HEK293 (cell line): ENCODE measurements around the gene HMX1.

ENCODE experiments used
- CTCF ChIA-PET: fragments of 350-600 bp; formaldehyde crosslinking; extraction: SDS; loops from one replicate; lab custom pipeline; 2021; ENCODE audit warnings: antibody characterized with exemption; lab: Yijun Ruan, JAX
- POLR2A ChIA-PET: fragments of 300-600 bp; formaldehyde crosslinking; extraction: SDS; loops from one replicate; lab custom pipeline; 2020; ENCODE audit warnings: antibody characterized with exemption, inconsistent platforms; lab: Yijun Ruan, JAX
- H3K27ac ChIP-seq: fragments of 200-500 bp; sonication (Bioruptor generic); 2 replicates; pipeline ENCODE4 v1.5.1; 2014; ENCODE audit warnings: low read depth, low read length, control low read depth, inconsistent platforms; ENCODE audit errors: extremely low read depth
- H3K36me3 ChIP-seq, 2 experiments: fragments of 200-500 bp in 1 of 2; sonication (Bioruptor generic) in 1 of 2; 1 replicate in 1 of 2; 2 replicates in 1 of 2; pipeline ENCODE4 v1.5.1; 2014 to 2017; ENCODE audit warnings: inconsistent platforms in 2 of 2, low read length in 2 of 2; ENCODE audit not compliant: control insufficient read depth in 2 of 2, insufficient read depth in 1 of 2
- H3K4me1 ChIP-seq: fragments of 200-500 bp; sonication (Bioruptor generic); 2 replicates; pipeline ENCODE4 v1.5.1; 2014; ENCODE audit warnings: mild to moderate bottlenecking, low read length, inconsistent platforms; ENCODE audit not compliant: control insufficient read depth, insufficient read depth
- H3K4me3 ChIP-seq: 2 replicates; pipeline ENCODE4 v1.5.1; 2011; ENCODE audit warnings: low read depth, mild to moderate bottlenecking, control low read depth, low read length, moderate library complexity
- H3K9me3 ChIP-seq: fragments of 200-500 bp; sonication (Bioruptor generic); 2 replicates; pipeline ENCODE4 v1.5.1; 2014; ENCODE audit warnings: low read depth, low read length, inconsistent platforms; ENCODE audit not compliant: control insufficient read depth, insufficient read depth
- GLI2 ChIP-seq: fragments of 450-650 bp; formaldehyde crosslinking; IDR thresholded peaks from 2 replicates; pipeline ENCODE4; 2017; ENCODE audit warnings: missing biosample characterization, missing genetic modification characterization, low read depth, borderline replicate concordance
- KLF1 ChIP-seq: fragments of 450-650 bp; formaldehyde crosslinking; IDR thresholded peaks from 2 replicates; pipeline ENCODE4 v1.5.1; 2016; ENCODE audit warnings: missing biosample characterization, missing genetic modification characterization
- KLF17 ChIP-seq: fragments of 450-650 bp; formaldehyde crosslinking; IDR thresholded peaks from 2 replicates; pipeline ENCODE4 v1.5.1; 2016; ENCODE audit warnings: missing biosample characterization, missing genetic modification characterization
- KLF7 ChIP-seq: fragments of 450-650 bp; formaldehyde crosslinking; IDR thresholded peaks from 2 replicates; pipeline ENCODE4 v1.5.1; 2016; ENCODE audit warnings: missing biosample characterization, missing genetic modification characterization, borderline replicate concordance
- ZEB2 ChIP-seq: fragments of 450-650 bp; formaldehyde crosslinking; IDR thresholded peaks from 2 replicates; pipeline ENCODE4 v1.5.1; 2016; ENCODE audit warnings: missing biosample characterization, missing genetic modification characterization
- ZFP3 ChIP-seq: fragments of 450-650 bp; formaldehyde crosslinking; IDR thresholded peaks from 2 replicates; pipeline ENCODE4 v1.5.1; 2016; ENCODE audit warnings: low read depth, missing biosample characterization, missing genetic modification characterization
- ZNF112 ChIP-seq: fragments of 450-650 bp; formaldehyde crosslinking; IDR thresholded peaks from 2 replicates; pipeline ENCODE4 v1.5.0; 2017; ENCODE audit warnings: missing biosample characterization, missing genetic modification characterization
- ZNF341 ChIP-seq: fragments of 450-650 bp; formaldehyde crosslinking; IDR thresholded peaks from 2 replicates; pipeline ENCODE4; 2016; ENCODE audit warnings: low read depth, missing biosample characterization, missing genetic modification characterization
- ZNF37A ChIP-seq: fragments of 450-650 bp; IDR thresholded peaks from 2 replicates; pipeline ENCODE4 v1.5.1; 2018; ENCODE audit warnings: missing biosample characterization, missing genetic modification characterization
- ZNF404 ChIP-seq: fragments of 450-650 bp; formaldehyde crosslinking; IDR thresholded peaks from 2 replicates; pipeline ENCODE4 v1.5.1; 2017; ENCODE audit warnings: missing biosample characterization, missing genetic modification characterization
- ZNF521 ChIP-seq: fragments of 450-650 bp; formaldehyde crosslinking; IDR thresholded peaks from 2 replicates; pipeline ENCODE4 v1.5.1; 2017; ENCODE audit warnings: missing biosample characterization, mild to moderate bottlenecking, missing genetic modification characterization
- ZNF560 ChIP-seq: fragments of 450-650 bp; formaldehyde crosslinking; IDR thresholded peaks from 2 replicates; pipeline ENCODE4 v1.5.1; 2017; ENCODE audit warnings: missing biosample characterization, missing genetic modification characterization, borderline replicate concordance
- ZNF660 ChIP-seq: fragments of 450-650 bp; IDR thresholded peaks from 2 replicates; pipeline ENCODE4 v1.5.1; 2018; ENCODE audit warnings: missing biosample characterization, mild to moderate bottlenecking, missing genetic modification characterization
- ZNF785 ChIP-seq: fragments of 450-650 bp; formaldehyde crosslinking; IDR thresholded peaks from 2 replicates; pipeline ENCODE4 v1.5.1; 2016; ENCODE audit warnings: missing biosample characterization, missing genetic modification characterization
- ZNF830 ChIP-seq: fragments of 450-650 bp; IDR thresholded peaks from 2 replicates; pipeline ENCODE4 v1.5.0; 2018; ENCODE audit warnings: missing biosample characterization, missing genetic modification characterization, low read depth, mild to moderate bottlenecking, moderate library complexity
- ZSCAN30 ChIP-seq: fragments of 450-650 bp; IDR thresholded peaks from 2 replicates; pipeline ENCODE4 v1.5.1; 2018; ENCODE audit warnings: missing biosample characterization, mild to moderate bottlenecking, missing genetic modification characterization, moderate library complexity
- TF ChIP-seq, protein P1 (sequence below): fragments of 450-650 bp; formaldehyde crosslinking; IDR thresholded peaks from 2 replicates; pipeline ENCODE4 v1.5.1; 2016; ENCODE audit warnings: missing biosample characterization, missing genetic modification characterization
- TF ChIP-seq, protein P2 (sequence below): fragments of 450-650 bp; IDR thresholded peaks from 2 replicates; pipeline ENCODE4 v1.5.1; 2018; ENCODE audit warnings: missing biosample characterization, mild to moderate bottlenecking, missing genetic modification characterization

The HMX1 gene

DNA sequence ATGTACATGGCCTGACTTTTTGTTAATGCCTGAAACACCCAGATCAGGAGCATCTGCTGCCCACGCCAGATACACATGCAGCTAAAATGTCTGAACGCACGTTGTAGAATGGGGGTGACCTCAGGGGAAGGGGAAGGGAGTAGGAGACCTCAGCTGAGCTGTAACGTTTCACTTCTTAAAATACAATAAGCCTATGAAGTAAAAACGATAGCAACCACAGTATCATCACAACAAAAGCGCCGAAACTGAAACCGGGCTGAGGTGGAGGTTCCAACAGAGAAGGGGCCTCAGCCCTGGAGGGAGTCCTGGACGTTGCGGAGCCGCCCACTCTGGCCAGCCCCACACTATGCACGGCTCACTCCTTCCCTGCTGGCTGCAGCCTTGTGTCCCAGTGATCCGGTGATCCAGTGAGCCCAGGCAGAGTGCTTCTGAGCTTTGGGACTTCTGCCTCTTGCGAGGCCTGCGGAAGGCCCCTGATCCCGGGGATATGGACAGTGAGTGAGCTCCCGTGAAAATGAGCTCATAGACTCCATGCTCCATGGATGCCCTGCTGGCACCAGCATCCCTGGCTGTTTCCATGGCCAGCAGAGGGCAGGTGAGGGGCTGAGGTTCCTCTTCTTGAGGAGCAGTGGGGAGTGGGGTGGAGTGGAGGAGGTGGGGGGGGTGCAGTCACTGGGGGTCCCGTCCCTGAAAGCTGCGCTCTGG is 52.0 kb downstream of the HMX1 start:
- Histone ChIP-seq H3K27ac (no peak overlapping the region), H3K9me3 (no peaks in the 10 kb centered on the region)
- POLR2A ChIA-PET, result no interaction called here
- no peak for TF ChIP-seq ZNF112 (tag by site-specific recombination)
- no peak for TF ChIP-seq ZNF404 (tag by site-specific recombination)
- TF ChIP-seq ZNF521 (tag by site-specific recombination), result no peak
- TF ChIP-seq ZSCAN30, result no peak
- TF ChIP-seq, all 188 proteins: peak for 0
- H3K4me3 ChIP-seq, result no peak overlapping the region
- CTCF ChIA-PET, result interaction anchor here (0.6 kb wide), 2 partner anchors 22 to 86 kb away, joined by 3 to 5 read pairs; no protein-coding TSS in a partner anchor
- no peaks in the 10 kb centered on the region for H3K36me3 ChIP-seq
- H3K4me1 ChIP-seq, result no peaks in the 10 kb centered on the region

GRCh38 chr4:8819019-8819418 is 52.6 kb downstream of the HMX1 start:
- no peak overlapping the region for H3K27ac ChIP-seq
- H3K4me3 ChIP-seq, result no peak overlapping the region
- TF ChIP-seq, protein P1, sequence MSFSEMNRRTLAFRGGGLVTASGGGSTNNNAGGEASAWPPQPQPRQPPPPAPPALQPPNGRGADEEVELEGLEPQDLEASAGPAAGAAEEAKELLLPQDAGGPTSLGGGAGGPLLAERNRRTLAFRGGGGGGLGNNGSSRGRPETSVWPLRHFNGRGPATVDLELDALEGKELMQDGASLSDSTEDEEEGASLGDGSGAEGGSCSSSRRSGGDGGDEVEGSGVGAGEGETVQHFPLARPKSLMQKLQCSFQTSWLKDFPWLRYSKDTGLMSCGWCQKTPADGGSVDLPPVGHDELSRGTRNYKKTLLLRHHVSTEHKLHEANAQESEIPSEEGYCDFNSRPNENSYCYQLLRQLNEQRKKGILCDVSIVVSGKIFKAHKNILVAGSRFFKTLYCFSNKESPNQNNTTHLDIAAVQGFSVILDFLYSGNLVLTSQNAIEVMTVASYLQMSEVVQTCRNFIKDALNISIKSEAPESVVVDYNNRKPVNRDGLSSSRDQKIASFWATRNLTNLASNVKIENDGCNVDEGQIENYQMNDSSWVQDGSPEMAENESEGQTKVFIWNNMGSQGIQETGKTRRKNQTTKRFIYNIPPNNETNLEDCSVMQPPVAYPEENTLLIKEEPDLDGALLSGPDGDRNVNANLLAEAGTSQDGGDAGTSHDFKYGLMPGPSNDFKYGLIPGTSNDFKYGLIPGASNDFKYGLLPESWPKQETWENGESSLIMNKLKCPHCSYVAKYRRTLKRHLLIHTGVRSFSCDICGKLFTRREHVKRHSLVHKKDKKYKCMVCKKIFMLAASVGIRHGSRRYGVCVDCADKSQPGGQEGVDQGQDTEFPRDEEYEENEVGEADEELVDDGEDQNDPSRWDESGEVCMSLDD (tag by site-specific recombination), result no peak
- TF ChIP-seq ZNF37A (tag by site-specific recombination) (no peak), KLF1 (tag by site-specific recombination) (peak; percentile 97), KLF7 (tag by site-specific recombination) (no peak), ZNF560 (tag by site-specific recombination) (no peak), ZNF785 (no peak), ZEB2 (tag by site-specific recombination) (no peak), KLF17 (peak; percentile 21; the same call in 1 of the 2 replicates), ZFP3 (tag by site-specific recombination) (no peak)
- TF ChIP-seq, protein P2, sequence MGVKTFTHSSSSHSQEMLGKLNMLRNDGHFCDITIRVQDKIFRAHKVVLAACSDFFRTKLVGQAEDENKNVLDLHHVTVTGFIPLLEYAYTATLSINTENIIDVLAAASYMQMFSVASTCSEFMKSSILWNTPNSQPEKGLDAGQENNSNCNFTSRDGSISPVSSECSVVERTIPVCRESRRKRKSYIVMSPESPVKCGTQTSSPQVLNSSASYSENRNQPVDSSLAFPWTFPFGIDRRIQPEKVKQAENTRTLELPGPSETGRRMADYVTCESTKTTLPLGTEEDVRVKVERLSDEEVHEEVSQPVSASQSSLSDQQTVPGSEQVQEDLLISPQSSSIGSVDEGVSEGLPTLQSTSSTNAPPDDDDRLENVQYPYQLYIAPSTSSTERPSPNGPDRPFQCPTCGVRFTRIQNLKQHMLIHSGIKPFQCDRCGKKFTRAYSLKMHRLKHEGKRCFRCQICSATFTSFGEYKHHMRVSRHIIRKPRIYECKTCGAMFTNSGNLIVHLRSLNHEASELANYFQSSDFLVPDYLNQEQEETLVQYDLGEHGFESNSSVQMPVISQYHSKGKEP (tag by site-specific recombination), result no peak
- H3K36me3 ChIP-seq, result no peaks in the 10 kb centered on the region
- no peaks in the 10 kb centered on the region for H3K4me1 ChIP-seq
- no peaks in the 10 kb centered on the region for H3K9me3 ChIP-seq
- ChIA-PET POLR2A (no interaction called here), CTCF (no interaction called here)

- no peaks in the 10 kb centered on the region for H3K4me1 ChIP-seq
- H3K36me3 ChIP-seq, result no peaks in the 10 kb centered on the region
- no peak overlapping the region for H3K4me3 ChIP-seq
- TF ChIP-seq ZNF830 (tag by site-specific recombination) (no peak), ZNF660 (tag by site-specific recombination) (no peak), ZNF341 (tag by site-specific recombination) (peak; percentile 22; the same call in 1 of the 2 replicates), GLI2 (no peak)
- H3K27ac ChIP-seq, result no peak overlapping the region
- CTCF ChIA-PET, result interaction anchor here (0.6 to 1.2 kb wide), 2 partner anchors 22 to 903 kb away, joined by 5 to 8 read pairs; no protein-coding TSS in a partner anchor
- no peaks in the 10 kb centered on the region for H3K9me3 ChIP-seq
- POLR2A ChIA-PET, result no interaction called here
Observed at GRCh38 chr4:8818063-8818881, 53.4 kb downstream of the HMX1 start.
